Astrocyte (in vitro differentiated cells and primary cell): ENCODE results near the gene HIC2.
"Not testable (repeated sequence)": the region's sequence is repeated elsewhere in the genome, so short reads cannot be mapped to it uniquely, and the experiment has no call there.

ENCODE experiments used
- CTCF ChIP-seq: IDR thresholded peaks from 2 replicates; pipeline ENCODE4 v1.5.1; 2011; ENCODE audit warnings: low read depth, mild to moderate bottlenecking, inconsistent platforms, low read length, moderate library complexity; ENCODE audit not compliant: insufficient read depth
- EZH2 ChIP-seq: IDR thresholded peaks from 2 replicates; pipeline ENCODE4 v1.6.1; 2012; ENCODE audit warnings: mild to moderate bottlenecking, low read length, inconsistent platforms; ENCODE audit not compliant: insufficient read depth

GRCh38 chr22:21440018-21440636 lies 23.0 kb downstream of the HIC2 start:
- TF ChIP-seq CTCF, EZH2: not testable (repeated sequence)
